ENCODE results near the gene GDNF.

The GDNF gene

GRCh38 chr5:37847978-37848425 is 8.2 kb upstream of the GDNF start:
- in situ Hi-C loops (cut with MboI; ENCODE audit: low sequenced_read_pairs) = no loop called here

GRCh38 chr5:37846786-37847310 is 7.0 kb upstream of the GDNF start:
- in situ Hi-C loops (cut with MboI; ENCODE audit: low sequenced_read_pairs) = no loop called here

- in situ Hi-C loops (cut with MboI; ENCODE audit: low sequenced_read_pairs) = no loop called here
Measured at GRCh38 chr5:37844009-37844408, 4.2 kb upstream of the GDNF start.

GRCh38 chr5:37842048-37842447 is 2.2 kb upstream of the GDNF start:
- in situ Hi-C loops (cut with MboI; ENCODE audit: low sequenced_read_pairs) = no loop called here

- in situ Hi-C loops (cut with MboI; ENCODE audit: low sequenced_read_pairs) = no loop called here
Measured at GRCh38 chr5:37841203-37841602, 1.4 kb upstream of the GDNF start.

GRCh38 chr5:37840053-37841034 is 503 bp upstream of the GDNF start:
- in situ Hi-C loops (cut with MboI; ENCODE audit: low sequenced_read_pairs) = no loop called here

- in situ Hi-C loops (cut with MboI; ENCODE audit: low sequenced_read_pairs) = no loop called here
Measured at GRCh38 chr5:37838933-37839341, 904 bp downstream of the GDNF start.

- in situ Hi-C loops (cut with MboI; ENCODE audit: low sequenced_read_pairs) = no loop called here
Measured at GRCh38 chr5:37838152-37838932, 1.5 kb downstream of the GDNF start.

GRCh38 chr5:37837414-37838032 is 2.3 kb downstream of the GDNF start:
- in situ Hi-C loops (cut with MboI; ENCODE audit: low sequenced_read_pairs) = no loop called here

GRCh38 chr5:37836592-37837413 is 3.0 kb downstream of the GDNF start:
- in situ Hi-C loops (cut with MboI; ENCODE audit: low sequenced_read_pairs) = no loop called here

GRCh38 chr5:37836235-37836591 is 3.6 kb downstream of the GDNF start:
- in situ Hi-C loops (cut with MboI; ENCODE audit: low sequenced_read_pairs) = no loop called here

GRCh38 chr5:37835380-37835973 is 4.4 kb downstream of the GDNF start:
- in situ Hi-C loops (cut with MboI; ENCODE audit: low sequenced_read_pairs) = no loop called here

GRCh38 chr5:37834542-37835379 is 5.1 kb downstream of the GDNF start:
- in situ Hi-C loops (cut with MboI; ENCODE audit: low sequenced_read_pairs) = no loop called here

GRCh38 chr5:37833990-37834389 is 5.9 kb downstream of the GDNF start:
- in situ Hi-C loops (cut with MboI; ENCODE audit: low sequenced_read_pairs) = no loop called here

- in situ Hi-C loops (cut with MboI; ENCODE audit: low sequenced_read_pairs) = no loop called here
Measured at GRCh38 chr5:37831821-37832534, 7.9 kb downstream of the GDNF start.

GRCh38 chr5:37830348-37830747 is 9.5 kb downstream of the GDNF start:
- in situ Hi-C loops (cut with MboI; ENCODE audit: low sequenced_read_pairs) = no loop called here

- in situ Hi-C loops (cut with MboI; ENCODE audit: low sequenced_read_pairs) = no loop called here
Measured at GRCh38 chr5:37825334-37825915, 14.4 kb downstream of the GDNF start.

Data from HL-60/S4 treated with phorbol 12-myristate 13-acetate at 8.2 ng/mL for 4 days and 3 days (cell line).